ENCODE data around the gene SLC16A7. TPM values are rescaled to one million over a fixed set of nuclear protein-coding genes. Genes with fewer than 3 reads are reported as not detected.

SLC16A7 gene
- total and polyA plus RNA-seq, 9 of the 15 experiments (the other 6 are each of a cell fraction or from before 2014, with no cell fraction given) = 0.18 TPM; not detected in 8

- no peak for TF ChIP-seq ZNF76 (CRISPR knock-in tag; IDR thresholded peaks at IDR 0.05; ENCODE audit: borderline replicate concordance)
Measured at GRCh38 chr12:59742841-59743240, 147.0 kb downstream of the SLC16A7 start (continued).

GRCh38 chr12:59744564-59744963 lies 148.7 kb downstream of the SLC16A7 start:
- in situ Hi-C loops (cut with MboI) = no loop called here
- no peaks in the 10 kb centered on the region for H3K9me1 ChIP-seq (ENCODE audit: control insufficient read depth, insufficient read depth, low read length)
- DNase-seq (ENCODE audit: extremely low read depth in 1 of 4, low spot score in 3 of 4) = no peak
- no peak overlapping the region for H3K4me2 ChIP-seq (ENCODE audit: insufficient read depth, low read length)
- intact Hi-C loops (cut with micrococcal nuclease) = no loop called here
- H3K27me3 ChIP-seq (ENCODE audit: control insufficient read depth in 2 of 2, insufficient read depth in 2 of 2, low read length in 2 of 2) = no peaks in the 10 kb centered on the region
- H3K9me3 ChIP-seq (replicated peaks; ENCODE audit: control insufficient read depth, insufficient read depth, low read depth, low read length) = no peaks in the 10 kb centered on the region
- CTCF ChIA-PET (ENCODE audit: low intra/inter-chr PET ratio) = no interaction called here
- H3K9ac ChIP-seq (ENCODE audit: insufficient read depth in 1 of 2, low read depth in 2 of 2, low read length in 2 of 2) = no peak overlapping the region
- H3K4me3 ChIP-seq = no peak overlapping the region
- no peak for FAIRE-seq
- H2AFZ ChIP-seq (ENCODE audit: low read depth, low read length) = no peak overlapping the region
- BruUV-seq (replicated peaks) = no TSS peak
- no peak for TF ChIP-seq DEAF1 (CRISPR knock-in tag; IDR thresholded peaks at IDR 0.05)
- TF ChIP-seq, protein P1, sequence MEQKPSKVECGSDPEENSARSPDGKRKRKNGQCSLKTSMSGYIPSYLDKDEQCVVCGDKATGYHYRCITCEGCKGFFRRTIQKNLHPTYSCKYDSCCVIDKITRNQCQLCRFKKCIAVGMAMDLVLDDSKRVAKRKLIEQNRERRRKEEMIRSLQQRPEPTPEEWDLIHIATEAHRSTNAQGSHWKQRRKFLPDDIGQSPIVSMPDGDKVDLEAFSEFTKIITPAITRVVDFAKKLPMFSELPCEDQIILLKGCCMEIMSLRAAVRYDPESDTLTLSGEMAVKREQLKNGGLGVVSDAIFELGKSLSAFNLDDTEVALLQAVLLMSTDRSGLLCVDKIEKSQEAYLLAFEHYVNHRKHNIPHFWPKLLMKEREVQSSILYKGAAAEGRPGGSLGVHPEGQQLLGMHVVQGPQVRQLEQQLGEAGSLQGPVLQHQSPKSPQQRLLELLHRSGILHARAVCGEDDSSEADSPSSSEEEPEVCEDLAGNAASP (IDR thresholded peaks at IDR 0.05) = no peak
- TF ChIP-seq CREM (IDR thresholded peaks at IDR 0.05; ENCODE audit: low read depth) = no peak
- no peak for TF ChIP-seq ETS2 (tag; IDR thresholded peaks at IDR 0.05; ENCODE audit: borderline replicate concordance, poor library complexity, severe bottlenecking)
- no peak for TF ChIP-seq ZNF444 (CRISPR knock-in tag; IDR thresholded peaks at IDR 0.05)
- no peak for TF ChIP-seq CC2D1A (IDR thresholded peaks at IDR 0.05)
- TF ChIP-seq SAFB (IDR thresholded peaks at IDR 0.05; ENCODE audit: borderline replicate concordance, low read depth, low read length) = no peak
- no peak for TF ChIP-seq HNRNPUL1 (IDR thresholded peaks at IDR 0.05; ENCODE audit: low read length)
- TF ChIP-seq IFI16 (CRISPR knock-in tag; IDR thresholded peaks at IDR 0.05) = no peak
- no peak for TF ChIP-seq ZFPM2 (CRISPR knock-in tag; IDR thresholded peaks at IDR 0.05)
- TF ChIP-seq RCOR1 (IDR thresholded peaks at IDR 0.05; ENCODE audit: borderline replicate concordance in 1 of 2, low read depth in 2 of 2, low read length in 2 of 2) = no peak
- no peak for TF ChIP-seq TGIF2 (CRISPR knock-in tag; IDR thresholded peaks at IDR 0.05)
- no peak for TF ChIP-seq RB1 (IDR thresholded peaks at IDR 0.05; ENCODE audit: low read depth)
- TF ChIP-seq, protein P2, sequence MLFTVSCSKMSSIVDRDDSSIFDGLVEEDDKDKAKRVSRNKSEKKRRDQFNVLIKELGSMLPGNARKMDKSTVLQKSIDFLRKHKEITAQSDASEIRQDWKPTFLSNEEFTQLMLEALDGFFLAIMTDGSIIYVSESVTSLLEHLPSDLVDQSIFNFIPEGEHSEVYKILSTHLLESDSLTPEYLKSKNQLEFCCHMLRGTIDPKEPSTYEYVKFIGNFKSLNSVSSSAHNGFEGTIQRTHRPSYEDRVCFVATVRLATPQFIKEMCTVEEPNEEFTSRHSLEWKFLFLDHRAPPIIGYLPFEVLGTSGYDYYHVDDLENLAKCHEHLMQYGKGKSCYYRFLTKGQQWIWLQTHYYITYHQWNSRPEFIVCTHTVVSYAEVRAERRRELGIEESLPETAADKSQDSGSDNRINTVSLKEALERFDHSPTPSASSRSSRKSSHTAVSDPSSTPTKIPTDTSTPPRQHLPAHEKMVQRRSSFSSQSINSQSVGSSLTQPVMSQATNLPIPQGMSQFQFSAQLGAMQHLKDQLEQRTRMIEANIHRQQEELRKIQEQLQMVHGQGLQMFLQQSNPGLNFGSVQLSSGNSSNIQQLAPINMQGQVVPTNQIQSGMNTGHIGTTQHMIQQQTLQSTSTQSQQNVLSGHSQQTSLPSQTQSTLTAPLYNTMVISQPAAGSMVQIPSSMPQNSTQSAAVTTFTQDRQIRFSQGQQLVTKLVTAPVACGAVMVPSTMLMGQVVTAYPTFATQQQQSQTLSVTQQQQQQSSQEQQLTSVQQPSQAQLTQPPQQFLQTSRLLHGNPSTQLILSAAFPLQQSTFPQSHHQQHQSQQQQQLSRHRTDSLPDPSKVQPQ (CRISPR knock-in tag; IDR thresholded peaks at IDR 0.05; ENCODE audit: borderline replicate concordance) = no peak
- TF ChIP-seq FIP1L1 (IDR thresholded peaks at IDR 0.05; ENCODE audit: low read depth, low read length, poor library complexity, severe bottlenecking) = no peak
- H4K20me1 ChIP-seq (replicated peaks; ENCODE audit: control insufficient read depth, insufficient read depth, low read length) = no peaks in the 10 kb centered on the region
- POLR2A ChIA-PET = no interaction called here
- H3K27ac ChIP-seq (ENCODE audit: extremely low read depth, low read depth, low read length) = no peak overlapping the region
- no peaks in the 10 kb centered on the region for H3K36me3 ChIP-seq (ENCODE audit: control insufficient read depth, insufficient read depth, low read length)
- no peaks in the 10 kb centered on the region for H3K4me1 ChIP-seq (replicated peaks in 1 of 2; ENCODE audit: control insufficient read depth in 2 of 2, insufficient read depth in 2 of 2, low read length in 2 of 2)
- WGBS (ENCODE audit: insufficient coverage, low coverage, missing lambda C conversion rate) = 3% methylated on average over 8 of the region's 8 CpGs
- H3K79me2 ChIP-seq (ENCODE audit: control insufficient read depth, insufficient read depth, low read length) = no peaks in the 10 kb centered on the region
- ATAC-seq = no peak
